Measurements from ENCODE around the gene PLEKHM1.
"Not testable (repeated sequence)": the region's sequence is repeated elsewhere in the genome, so short reads cannot be mapped to it uniquely, and the experiment has no call there.

Gene PLEKHM1

DNA sequence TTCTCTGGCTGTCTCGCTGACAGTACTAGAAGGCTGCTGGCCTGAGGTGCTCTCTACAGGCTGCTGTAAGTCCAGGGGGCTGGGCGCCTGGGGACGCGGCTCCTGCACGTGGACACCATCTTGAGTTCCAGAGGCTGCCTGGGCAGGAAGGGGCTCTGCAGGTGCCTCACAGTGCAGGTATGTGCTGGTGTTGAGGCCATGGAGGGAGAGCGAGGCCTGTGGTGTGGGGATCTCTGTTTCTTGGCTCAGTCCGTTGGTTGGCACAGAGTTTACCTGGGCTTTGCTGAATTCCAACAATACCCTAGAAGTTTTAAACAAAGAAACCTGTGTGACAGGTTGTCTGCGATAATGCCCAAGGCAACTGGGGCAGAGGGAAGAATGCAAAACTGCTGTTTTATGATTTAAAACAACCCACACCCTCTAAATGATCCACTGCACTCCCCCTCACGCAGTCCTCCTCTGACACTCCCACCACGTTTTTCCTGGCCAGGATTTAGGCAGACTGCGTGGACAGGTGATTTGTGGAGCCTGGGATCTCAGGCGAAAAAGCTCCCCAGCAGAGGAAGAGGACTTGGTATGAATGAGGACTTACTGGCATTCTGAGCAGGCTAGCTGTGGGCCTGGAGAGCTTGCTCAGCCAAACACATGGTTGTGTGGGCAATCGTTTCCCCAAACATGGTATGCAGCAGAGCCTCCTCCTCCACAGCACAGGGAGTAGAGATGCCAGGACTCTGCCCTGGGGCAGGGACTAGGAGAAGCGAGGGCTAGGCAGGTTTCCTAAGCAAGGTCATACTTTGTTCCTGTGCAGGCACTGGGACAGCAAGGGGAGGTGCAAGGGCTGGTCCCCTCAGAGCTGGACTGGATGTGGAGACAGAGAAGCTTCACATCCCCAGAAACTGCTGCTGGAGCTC, 22.0 kb downstream of the PLEKHM1 start:
- not testable (repeated sequence) for H3K27ac ChIP-seq (ENCODE audit: insufficient read depth, low read depth, low read length, poor library complexity, severe bottlenecking); H3K9me3 ChIP-seq (ENCODE audit: control insufficient read depth, low read length); H3K4me1 ChIP-seq (ENCODE audit: control insufficient read depth, insufficient read depth, low read length); H3K4me3 ChIP-seq (ENCODE audit: insufficient read depth, low read depth, low read length); H3K27me3 ChIP-seq (ENCODE audit: control insufficient read depth, insufficient read depth, low read length, poor library complexity, severe bottlenecking); H3K36me3 ChIP-seq (ENCODE audit: control insufficient read depth, insufficient read depth, low read length)
- 90 to 97% methylated on average over 7 to 9 of the region's 14 CpGs for WGBS, 2 experiments

- H3K4me1 ChIP-seq (ENCODE audit: control insufficient read depth, insufficient read depth, low read length); H3K27me3 ChIP-seq (ENCODE audit: control insufficient read depth, insufficient read depth, low read length, poor library complexity, severe bottlenecking); H3K4me3 ChIP-seq (ENCODE audit: insufficient read depth, low read depth, low read length); H3K36me3 ChIP-seq (ENCODE audit: control insufficient read depth, insufficient read depth, low read length); H3K27ac ChIP-seq (ENCODE audit: insufficient read depth, low read depth, low read length, poor library complexity, severe bottlenecking); H3K9me3 ChIP-seq (ENCODE audit: control insufficient read depth, low read length): not testable (repeated sequence)
- 78 to 86% methylated on average over 5 of the region's 8 CpGs for WGBS, 2 experiments
Observed at GRCh38 chr17:45461524-45462327, 28.8 kb downstream of the PLEKHM1 start.

DNA sequence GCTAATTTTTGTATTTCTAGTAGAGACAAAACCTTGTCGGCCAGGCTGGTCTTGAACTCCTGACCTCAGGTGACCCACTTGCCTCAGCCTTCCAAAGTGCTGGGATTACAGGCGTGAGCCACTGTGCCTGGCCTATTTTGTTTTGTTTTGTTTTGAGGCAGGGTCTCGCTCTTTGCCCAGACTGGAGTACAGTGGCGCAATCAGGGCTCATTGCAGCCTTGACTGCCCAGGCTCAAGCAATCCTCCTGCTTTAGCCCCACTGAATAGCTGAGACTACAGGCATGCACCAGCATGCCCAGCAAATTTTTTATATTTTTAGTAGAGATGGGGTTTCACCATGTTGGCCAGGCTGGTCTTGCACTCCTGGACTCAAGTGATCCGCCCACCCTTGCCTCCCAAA, 30.1 kb downstream of the PLEKHM1 start:
- WGBS, 2 experiments = 94 to 97% methylated on average over 5 of the region's 5 CpGs
- not testable (repeated sequence) for H3K27ac ChIP-seq (ENCODE audit: insufficient read depth, low read depth, low read length, poor library complexity, severe bottlenecking); H3K27me3 ChIP-seq (ENCODE audit: control insufficient read depth, insufficient read depth, low read length, poor library complexity, severe bottlenecking); H3K36me3 ChIP-seq (ENCODE audit: control insufficient read depth, insufficient read depth, low read length); H3K4me3 ChIP-seq (ENCODE audit: insufficient read depth, low read depth, low read length); H3K9me3 ChIP-seq (ENCODE audit: control insufficient read depth, low read length); H3K4me1 ChIP-seq (ENCODE audit: control insufficient read depth, insufficient read depth, low read length)

DNA sequence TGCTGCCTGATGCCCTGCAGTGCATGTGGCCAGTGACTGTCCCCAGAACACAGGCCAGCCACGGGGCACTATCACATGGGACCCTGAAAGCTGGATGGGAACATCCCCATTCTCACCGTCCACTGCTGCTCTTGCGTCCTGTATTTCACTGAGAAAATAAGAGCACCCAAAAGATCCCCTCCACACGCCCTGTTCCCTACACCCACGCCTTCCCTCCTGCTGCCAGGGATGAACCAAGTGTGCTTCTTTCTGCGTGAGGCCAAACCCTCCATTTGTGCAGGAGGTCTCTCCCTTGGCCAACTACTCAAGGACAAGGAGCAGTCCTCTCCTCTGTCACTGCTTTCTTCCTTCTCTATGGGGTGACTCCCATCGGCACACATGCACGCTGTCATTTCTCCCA, 36.2 kb downstream of the PLEKHM1 start:
- WGBS, 2 experiments = 94 to 95% methylated on average over 7 of the region's 8 CpGs
- H3K4me1 ChIP-seq (ENCODE audit: control insufficient read depth, insufficient read depth, low read length); H3K27me3 ChIP-seq (ENCODE audit: control insufficient read depth, insufficient read depth, low read length, poor library complexity, severe bottlenecking); H3K4me3 ChIP-seq (ENCODE audit: insufficient read depth, low read depth, low read length); H3K36me3 ChIP-seq (ENCODE audit: control insufficient read depth, insufficient read depth, low read length); H3K9me3 ChIP-seq (ENCODE audit: control insufficient read depth, low read length); H3K27ac ChIP-seq (ENCODE audit: insufficient read depth, low read depth, low read length, poor library complexity, severe bottlenecking): not testable (repeated sequence)

GRCh38 chr17:45453731-45454130, 36.8 kb downstream of the PLEKHM1 start:
- not testable (repeated sequence) for H3K27me3 ChIP-seq (ENCODE audit: control insufficient read depth, insufficient read depth, low read length, poor library complexity, severe bottlenecking); H3K9me3 ChIP-seq (ENCODE audit: control insufficient read depth, low read length); H3K27ac ChIP-seq (ENCODE audit: insufficient read depth, low read depth, low read length, poor library complexity, severe bottlenecking); H3K36me3 ChIP-seq (ENCODE audit: control insufficient read depth, insufficient read depth, low read length); H3K4me1 ChIP-seq (ENCODE audit: control insufficient read depth, insufficient read depth, low read length); H3K4me3 ChIP-seq (ENCODE audit: insufficient read depth, low read depth, low read length)
- 91 to 93% methylated on average over 17 of the region's 17 CpGs for WGBS, 2 experiments

DNA sequence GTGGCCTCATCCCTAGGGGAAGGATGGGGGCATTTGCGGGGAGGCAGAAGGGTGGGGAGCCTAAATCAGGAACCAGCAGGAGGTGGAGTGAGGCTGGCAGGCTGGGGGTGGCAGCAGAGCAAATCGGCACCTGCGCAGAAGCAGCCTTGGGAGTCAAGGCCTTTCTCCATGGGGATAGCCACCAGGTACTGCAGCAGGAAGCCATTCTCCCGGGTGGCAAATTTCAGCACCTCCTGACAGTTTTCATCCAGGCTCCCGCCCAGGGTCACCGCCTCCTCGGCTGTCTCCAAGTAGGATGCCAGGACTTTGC, 37.3 kb downstream of the PLEKHM1 start:
- H3K36me3 ChIP-seq (ENCODE audit: control insufficient read depth, insufficient read depth, low read length); H3K27me3 ChIP-seq (ENCODE audit: control insufficient read depth, insufficient read depth, low read length, poor library complexity, severe bottlenecking); H3K4me1 ChIP-seq (ENCODE audit: control insufficient read depth, insufficient read depth, low read length); H3K4me3 ChIP-seq (ENCODE audit: insufficient read depth, low read depth, low read length); H3K27ac ChIP-seq (ENCODE audit: insufficient read depth, low read depth, low read length, poor library complexity, severe bottlenecking); H3K9me3 ChIP-seq (ENCODE audit: control insufficient read depth, low read length): not testable (repeated sequence)
- WGBS, 2 experiments = 96 to 99% methylated on average over 3 of the region's 7 CpGs

- 88 to 90% methylated on average over 4 to 6 of the region's 9 CpGs for WGBS, 2 experiments
- H3K4me3 ChIP-seq (ENCODE audit: insufficient read depth, low read depth, low read length); H3K27me3 ChIP-seq (ENCODE audit: control insufficient read depth, insufficient read depth, low read length, poor library complexity, severe bottlenecking); H3K27ac ChIP-seq (ENCODE audit: insufficient read depth, low read depth, low read length, poor library complexity, severe bottlenecking); H3K9me3 ChIP-seq (ENCODE audit: control insufficient read depth, low read length); H3K36me3 ChIP-seq (ENCODE audit: control insufficient read depth, insufficient read depth, low read length); H3K4me1 ChIP-seq (ENCODE audit: control insufficient read depth, insufficient read depth, low read length): not testable (repeated sequence)
Observed at GRCh38 chr17:45452329-45453224, 37.9 kb downstream of the PLEKHM1 start.

- H3K27ac ChIP-seq (ENCODE audit: insufficient read depth, low read depth, low read length, poor library complexity, severe bottlenecking); H3K9me3 ChIP-seq (ENCODE audit: control insufficient read depth, low read length); H3K4me3 ChIP-seq (ENCODE audit: insufficient read depth, low read depth, low read length); H3K27me3 ChIP-seq (ENCODE audit: control insufficient read depth, insufficient read depth, low read length, poor library complexity, severe bottlenecking); H3K4me1 ChIP-seq (ENCODE audit: control insufficient read depth, insufficient read depth, low read length); H3K36me3 ChIP-seq (ENCODE audit: control insufficient read depth, insufficient read depth, low read length): not testable (repeated sequence)
- 96% methylated on average over 7 to 8 of the region's 10 CpGs for WGBS, 2 experiments
Observed at GRCh38 chr17:45451660-45452059, 38.9 kb downstream of the PLEKHM1 start.

GRCh38 chr17:45451131-45451530, 39.4 kb downstream of the PLEKHM1 start:
- Histone ChIP-seq H3K4me3 (ENCODE audit: insufficient read depth, low read depth, low read length) (no peak overlapping the region), H3K36me3 (ENCODE audit: control insufficient read depth, insufficient read depth, low read length) (no peaks in the 10 kb centered on the region), H3K9me3 (ENCODE audit: control insufficient read depth, low read length) (no peaks in the 10 kb centered on the region), H3K27ac (ENCODE audit: insufficient read depth, low read depth, low read length, poor library complexity, severe bottlenecking) (no peak overlapping the region), H3K27me3 (ENCODE audit: control insufficient read depth, insufficient read depth, low read length, poor library complexity, severe bottlenecking) (no peaks in the 10 kb centered on the region), H3K4me1 (ENCODE audit: control insufficient read depth, insufficient read depth, low read length) (no peaks in the 10 kb centered on the region)
- 83 to 86% methylated on average over 8 of the region's 8 CpGs for whole genome bisulfite sequencing, 2 experiments

All from ectodermal cell (in vitro differentiated cells).